GM18526 (cell line): ENCODE results near the gene MON1A.

Source experiments
- POLR2A ChIP-seq: IDR thresholded peaks from 3 replicates; pipeline ENCODE4 v1.6.1; 2011; ENCODE audit not compliant: insufficient read length; ENCODE audit errors: extremely low read depth

Gene MON1A

DNA sequence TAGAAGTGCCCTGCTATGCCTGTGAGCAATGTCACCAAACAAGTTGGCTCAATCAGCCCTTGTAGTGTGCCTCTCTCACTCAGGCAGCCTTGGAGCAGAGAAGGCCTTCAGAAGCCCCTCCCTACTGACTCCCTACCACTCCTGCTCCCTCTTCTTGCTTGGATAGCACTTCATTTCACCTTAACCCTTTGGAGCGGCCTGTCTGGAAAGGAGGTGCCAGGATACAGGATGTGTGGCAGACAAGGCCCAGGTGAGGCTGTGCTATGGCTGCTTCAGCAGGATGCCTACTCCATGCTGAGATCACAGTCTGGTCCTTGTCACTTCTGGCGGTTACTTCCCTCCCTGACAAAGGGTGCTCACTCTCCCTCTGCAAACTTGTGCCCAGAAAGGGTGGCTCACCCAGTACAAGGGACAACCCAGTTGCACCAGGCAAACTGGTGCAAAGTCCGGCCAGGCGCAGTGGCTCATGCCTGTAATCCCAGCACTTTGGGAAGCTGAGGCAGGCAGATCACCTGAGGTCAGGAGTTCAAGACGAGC lies 1.1 kb downstream of the MON1A start:
- no peak for TF ChIP-seq POLR2A

DNA sequence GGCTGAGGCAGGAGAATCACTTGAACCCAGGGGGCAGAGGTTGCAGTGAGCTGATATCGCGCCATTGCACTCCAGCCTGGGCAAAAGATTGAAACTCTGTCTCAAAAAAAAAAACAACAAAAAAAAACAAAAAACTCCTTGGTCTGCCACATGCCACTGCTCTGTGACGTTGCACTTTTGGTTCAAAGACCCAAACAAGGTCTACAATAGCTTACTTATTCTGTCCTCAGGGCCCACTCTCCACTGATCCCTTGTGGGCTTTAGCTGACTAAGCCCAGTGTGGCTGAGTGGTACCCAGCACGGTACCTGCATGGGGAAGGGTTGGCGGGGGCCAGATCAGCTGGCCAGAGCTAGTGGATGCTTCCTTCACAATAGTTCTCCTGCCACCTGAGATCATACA lies 1.8 kb downstream of the MON1A start:
- TF ChIP-seq POLR2A, result no peak

DNA sequence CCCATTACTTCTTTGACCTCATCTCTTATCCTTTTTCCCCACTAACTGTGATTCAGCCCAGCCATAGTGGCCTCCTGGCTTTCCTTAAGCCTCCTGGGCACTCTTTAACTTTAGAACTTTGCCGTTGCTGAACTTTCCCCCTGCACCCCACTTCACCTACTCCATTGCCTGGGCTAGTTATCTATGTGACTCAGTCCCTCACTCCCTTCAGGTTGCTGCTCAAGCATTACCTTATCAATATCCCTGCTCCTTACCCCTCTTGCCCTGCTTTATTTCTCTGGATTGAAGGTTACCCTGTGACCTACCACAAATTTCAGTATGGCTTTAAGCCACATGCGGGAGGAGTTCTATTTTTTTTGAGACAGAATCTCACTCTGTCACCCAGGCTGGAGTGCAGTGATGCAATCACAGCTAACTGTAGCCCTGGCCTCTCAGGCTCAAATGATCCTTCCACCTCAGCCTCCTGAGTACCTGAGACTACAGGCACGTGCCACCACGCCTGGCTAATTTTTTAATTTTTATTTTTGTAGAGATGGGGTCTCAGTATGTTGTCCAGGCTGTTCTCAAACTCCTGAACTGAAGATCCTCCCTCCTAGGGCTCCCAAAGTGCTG lies 3.4 kb downstream of the MON1A start:
- TF ChIP-seq POLR2A, result no peak

DNA sequence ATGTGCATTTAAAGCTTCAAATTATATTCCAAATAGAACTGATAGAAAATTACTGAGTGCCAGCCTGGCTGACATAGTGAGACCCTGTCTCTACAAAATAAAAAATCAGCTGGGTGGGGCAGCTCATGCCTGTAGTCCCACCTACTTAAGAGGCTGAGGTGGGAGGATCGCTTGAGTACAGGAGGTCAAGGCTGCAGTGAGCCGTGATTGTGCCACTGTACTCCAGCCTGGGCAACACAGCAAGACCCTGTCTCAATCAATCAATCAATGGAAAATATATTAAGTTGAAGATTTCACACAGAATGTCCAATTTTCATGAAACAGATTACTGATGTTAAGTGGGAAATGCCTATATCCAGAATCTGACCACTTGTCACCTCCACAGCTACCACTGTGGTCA lies 4.1 kb downstream of the MON1A start:
- no peak for TF ChIP-seq POLR2A

DNA sequence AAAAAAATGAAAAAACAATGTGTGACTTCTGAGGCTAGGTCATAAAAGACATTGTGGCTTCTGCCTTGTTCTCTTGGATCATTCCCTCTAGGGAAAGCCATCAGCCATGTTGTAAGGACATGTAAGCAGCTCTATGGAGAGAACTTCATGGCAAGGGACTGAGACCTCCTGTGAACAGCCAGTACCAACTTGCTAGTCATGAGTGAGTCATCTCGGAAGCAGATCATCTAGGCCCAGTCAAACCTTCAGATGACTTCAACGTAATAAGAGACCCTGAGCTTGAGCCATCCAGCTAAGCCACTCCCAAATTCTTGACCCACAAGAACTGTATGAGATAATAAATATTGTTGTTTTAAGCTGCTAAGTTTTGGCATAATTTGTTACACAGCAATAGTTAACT lies 4.9 kb downstream of the MON1A start:
- TF ChIP-seq POLR2A, result no peak

DNA sequence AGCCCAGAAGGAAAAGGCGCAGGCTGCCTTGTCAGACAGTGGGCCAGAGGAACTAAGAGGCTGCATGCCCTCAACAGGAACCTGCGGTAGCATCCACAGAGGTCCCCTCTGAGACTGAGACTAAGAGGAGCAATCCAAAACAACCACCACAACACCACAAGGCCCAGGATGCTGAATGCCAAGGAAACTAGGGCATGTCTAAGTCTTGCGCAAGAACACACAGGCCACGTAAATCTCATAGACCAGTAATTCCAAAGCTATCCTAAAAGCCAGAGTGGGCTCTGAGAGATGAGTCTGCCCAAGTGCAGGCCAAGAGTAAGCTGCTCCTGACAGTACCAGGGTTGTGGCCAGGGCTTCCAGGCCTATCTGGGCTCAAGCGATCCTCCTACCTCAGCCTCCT lies 12.9 kb downstream of the MON1A start:
- TF ChIP-seq POLR2A, result no peak

DNA sequence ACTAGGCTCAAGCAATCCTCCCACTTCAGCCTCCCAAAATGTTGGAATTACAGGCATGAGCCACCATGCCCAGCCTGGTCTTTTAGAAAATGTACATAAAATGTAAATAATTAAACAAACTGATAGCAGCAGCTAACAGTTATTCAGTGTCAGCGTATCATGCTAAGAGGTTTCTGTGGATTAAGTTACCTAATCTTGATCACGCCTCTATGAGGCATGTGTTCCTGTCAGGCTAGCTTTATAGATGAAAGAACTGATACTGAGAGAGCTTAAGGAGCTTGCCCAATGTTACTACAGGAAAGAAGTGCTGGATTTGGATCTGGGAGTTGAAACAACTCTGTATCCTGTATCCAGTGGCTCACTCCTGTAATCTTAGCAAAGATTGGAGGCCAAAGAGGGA lies 14.7 kb downstream of the MON1A start:
- TF ChIP-seq POLR2A, result no peak

DNA sequence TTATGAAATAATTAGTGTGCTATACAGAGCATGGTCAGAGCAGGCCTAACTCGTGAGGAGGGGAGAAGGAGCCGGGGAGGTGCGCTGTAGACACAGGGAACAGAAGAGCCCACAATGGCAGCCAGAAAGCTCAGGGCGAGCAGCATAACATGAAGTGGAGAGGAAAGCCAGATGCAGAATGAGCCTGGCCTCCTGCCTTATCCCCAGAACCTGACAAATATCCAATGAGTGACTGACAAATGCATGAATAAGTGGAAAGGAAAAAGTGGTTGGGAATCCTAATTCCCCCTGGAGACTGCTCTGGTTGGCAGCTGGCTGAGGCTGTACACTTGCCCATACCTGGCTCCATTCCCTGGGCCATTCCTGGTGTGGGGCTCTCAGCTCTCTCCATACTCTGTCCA lies 16.7 kb downstream of the MON1A start:
- TF ChIP-seq POLR2A, result no peak

DNA sequence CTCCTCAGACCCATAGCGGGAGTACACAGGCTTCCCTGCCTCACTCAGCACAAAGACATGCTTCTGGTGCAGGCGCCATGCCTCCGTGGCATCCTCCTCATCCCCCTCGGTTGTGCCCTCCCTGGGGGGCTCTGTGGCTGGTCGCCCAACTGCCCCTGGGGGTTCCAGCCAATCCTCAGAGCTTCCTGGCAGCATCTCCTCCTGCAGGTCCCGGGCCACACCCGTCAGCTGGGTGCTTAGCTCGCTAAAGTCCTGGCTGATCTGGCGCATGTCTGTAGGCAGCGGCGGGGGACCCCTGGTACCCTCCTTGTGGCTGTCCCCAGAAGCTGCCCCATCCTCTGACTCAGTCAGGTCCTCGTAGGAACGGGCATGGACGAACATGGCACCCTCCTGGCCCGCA lies 18.0 kb downstream of the MON1A start:
- TF ChIP-seq POLR2A, result no peak

DNA sequence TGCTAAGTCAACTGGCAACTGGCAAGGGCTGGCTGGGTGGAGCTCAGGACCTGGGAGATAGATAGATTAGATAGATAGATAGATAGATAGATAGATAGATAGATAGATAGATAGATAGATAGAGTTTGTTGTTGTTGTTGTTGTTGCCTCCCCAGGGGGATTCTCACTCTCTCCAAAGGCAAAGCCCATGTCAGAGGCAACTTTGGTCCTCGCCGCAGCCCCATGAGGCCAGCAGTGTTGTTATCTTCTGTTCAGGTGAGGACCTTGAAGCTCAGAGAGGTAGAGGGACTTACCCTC lies 18.5 kb downstream of the MON1A start:
- no peak for TF ChIP-seq POLR2A

DNA sequence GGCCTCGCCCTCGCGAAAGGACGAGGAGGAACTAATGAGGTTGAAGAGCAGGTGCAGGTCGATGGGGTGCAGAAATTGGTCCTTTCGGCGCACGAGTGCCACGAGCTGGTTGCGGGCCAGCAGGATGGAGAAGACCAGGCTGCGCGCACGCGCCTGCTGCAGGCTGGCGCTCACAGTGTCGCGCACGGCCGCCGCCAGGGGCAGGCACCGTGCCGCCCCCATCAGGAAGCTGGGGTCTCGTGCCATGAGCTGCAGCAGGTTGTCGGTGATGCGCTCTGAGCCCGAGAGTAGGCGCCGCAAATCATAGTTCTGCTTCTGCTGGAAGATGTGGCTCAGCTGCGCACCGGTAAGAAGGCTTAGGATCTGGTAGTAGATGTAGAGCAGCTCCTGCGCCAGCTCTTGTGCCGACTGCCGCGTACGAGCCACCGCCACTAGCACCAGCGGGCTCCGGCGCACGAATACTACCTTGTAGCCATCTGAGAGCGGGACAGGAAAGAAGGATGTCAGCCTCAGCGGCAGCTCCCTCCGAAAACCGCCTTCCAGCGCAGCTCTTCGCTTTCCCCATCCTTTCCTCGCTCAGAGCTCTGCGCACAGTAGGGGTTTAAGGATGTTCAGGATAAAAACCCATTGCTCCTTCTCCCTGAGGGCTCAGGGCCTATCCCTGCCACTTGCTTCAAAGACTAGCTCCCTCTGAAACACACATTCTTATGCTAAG lies 19.0 kb downstream of the MON1A start:
- TF ChIP-seq POLR2A, result no peak

DNA sequence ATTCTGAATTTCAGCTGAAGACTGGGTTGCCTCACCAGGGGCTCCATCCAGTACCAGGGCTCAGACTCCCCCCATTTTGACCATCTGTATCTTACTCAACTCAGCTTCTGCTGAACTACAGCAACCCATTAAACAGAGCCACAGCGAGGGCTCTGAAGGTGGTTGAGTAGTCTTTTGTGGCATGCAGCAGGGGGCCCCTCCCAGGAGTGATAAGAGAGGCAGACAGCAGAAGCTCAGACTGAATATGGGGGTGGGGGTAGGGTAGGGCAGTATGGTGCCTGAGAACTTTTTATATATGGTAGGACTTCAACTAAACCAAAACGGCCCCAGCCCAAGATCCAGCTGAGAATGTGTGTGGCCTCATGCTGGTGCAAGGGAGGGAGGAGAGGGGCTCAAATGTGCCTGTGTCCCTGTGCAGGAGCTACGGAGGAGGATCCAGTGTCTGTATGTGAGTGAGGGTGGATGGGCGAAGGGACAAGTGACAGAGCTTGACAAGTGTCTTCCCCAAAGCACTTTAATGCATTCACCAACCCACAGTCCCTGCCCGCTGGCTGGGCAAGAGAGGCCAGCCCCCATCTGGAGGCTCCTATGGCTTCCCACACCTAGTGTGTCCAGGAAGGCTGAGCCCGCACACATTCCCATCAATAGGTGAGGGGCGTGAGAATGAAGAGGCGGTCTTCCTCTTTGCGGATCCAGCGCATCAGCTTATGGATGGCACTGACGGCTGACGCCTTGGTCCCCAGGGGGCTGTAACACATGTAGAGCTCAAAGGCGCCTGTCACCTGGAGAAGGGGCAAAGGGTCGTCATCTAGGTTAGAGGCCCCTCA lies 21.0 kb downstream of the MON1A start:
- TF ChIP-seq POLR2A, result no peak

DNA sequence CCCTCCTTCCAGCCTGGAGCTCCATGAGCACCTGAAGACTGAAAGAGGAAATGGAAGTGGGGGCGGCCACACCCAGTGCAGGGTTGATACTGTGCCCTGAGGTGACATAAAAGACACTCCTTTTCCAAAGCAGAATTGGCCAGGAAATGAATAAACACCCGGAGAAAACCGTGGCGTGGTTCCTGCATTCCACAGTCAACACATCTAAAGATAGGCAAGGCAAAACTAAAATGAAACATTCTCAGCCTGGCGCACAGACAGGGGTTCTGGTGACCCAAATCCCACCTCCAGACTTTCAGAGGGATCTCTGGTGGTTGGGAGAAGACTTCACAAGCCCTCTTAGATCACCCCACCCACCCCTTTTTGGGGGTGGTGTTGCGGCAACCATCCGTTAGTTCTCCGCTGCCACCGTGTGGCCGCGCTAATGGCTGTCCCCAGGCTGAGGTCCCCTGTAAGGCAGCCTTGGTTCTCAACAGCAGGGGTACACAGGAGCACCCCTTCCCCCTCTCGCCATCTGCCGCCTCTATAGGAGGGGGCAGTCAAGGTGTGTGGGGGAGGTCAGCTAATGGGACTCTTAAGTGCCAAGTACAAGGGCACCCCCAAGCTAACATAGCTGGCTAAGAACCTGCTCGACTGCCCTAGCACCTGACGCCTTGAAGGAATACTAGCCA lies 23.4 kb downstream of the MON1A start:
- TF ChIP-seq POLR2A, result no peak

DNA sequence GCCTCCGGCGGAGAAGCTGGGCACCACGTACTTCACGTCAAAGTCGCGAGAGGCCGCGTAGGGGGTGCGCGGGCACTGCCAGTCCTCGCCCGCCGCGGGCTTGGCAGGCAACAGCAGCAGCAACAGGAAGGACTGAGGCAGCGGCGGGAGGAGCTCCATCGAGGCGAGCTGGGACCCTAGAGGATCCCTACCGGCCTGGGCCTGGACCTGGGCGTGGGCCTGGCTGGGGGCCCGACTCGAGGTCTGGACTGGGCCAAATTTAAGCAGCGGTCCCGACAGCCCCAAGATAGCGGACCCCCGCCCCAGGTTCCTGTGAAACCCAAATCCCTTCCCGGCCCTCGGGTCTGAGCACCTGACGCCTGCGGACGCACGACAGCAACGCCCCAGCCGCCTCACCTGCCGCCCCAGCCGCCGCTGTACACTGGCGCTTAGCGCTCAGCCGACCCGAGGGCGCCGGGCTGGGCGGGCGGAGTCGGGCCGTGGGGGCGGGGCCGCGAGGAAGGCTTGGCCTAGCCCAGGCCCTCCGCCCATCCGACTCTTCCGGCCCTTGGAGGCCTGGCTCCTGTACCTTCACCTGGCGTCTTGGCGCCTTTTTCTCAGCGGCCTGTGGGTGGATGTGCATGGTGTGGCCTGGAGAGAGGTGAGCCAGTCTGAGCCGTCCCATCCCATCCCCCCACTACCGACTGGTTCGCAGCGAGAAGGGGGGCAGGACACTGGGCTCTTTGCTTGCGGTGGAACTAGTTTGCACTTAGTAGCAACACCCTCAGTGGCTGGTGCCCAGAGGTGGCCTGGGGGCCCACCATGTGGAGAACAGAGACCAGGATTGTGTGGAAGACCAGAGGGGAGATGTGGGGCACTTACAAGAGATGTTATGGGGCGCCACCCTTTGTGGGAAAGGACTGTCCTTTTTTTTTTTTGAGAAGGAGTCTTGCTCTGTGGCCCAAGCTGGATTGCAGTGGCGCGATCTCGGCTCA lies 25.9 kb downstream of the MON1A start, which contains the start of gene MST1R:
Gene MST1R (minus strand): TSS at position 423 of the 974 bp plus-strand sequence. CDS start 264 bp downstream, at position 159.
- TF ChIP-seq POLR2A, result peak; percentile 40
